ENCODE measurements around the gene ZMIZ1.

The ZMIZ1 gene

DNA sequence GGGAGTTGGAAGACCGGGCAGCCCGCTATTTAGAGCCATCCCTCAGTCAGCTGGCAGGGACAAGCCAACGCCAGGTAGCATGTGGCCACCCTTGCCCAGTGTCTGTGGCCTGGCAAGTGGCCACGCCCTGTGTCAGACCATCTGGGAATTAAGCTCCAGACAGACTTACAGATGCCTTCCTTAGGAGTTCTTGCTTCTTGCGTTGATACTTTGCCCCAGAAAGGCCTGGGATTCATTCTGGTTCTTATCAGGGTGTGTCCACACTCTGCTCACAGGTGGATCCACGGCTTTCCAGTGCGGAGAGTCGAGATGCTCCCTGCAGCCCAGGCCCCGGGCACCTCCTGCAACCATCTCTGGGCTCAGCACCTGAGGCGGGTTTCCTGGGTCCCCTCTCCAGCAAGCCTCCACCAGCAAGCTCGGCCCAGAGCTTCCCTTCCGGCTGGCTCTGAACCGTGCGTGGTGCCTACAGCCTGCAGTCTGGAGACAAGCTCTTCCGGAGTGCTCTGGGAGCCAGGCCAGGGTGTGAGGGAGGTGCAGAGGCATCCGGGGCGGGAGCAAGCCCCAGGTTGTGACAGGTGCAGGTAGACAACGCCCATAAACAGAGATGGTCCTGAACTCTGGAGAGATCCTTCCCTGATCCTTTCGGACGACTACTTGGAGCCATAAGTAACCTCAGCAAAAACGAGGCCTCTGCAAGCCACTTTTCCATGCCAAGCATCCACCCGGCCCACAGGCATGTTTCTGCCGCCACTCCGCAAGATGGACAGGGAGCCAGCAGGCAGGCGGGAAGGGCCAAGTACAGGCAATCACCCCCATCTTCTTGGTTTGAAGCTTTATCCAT lies 246.2 kb downstream of the ZMIZ1 start:
- no peak for DNase-seq

DNA sequence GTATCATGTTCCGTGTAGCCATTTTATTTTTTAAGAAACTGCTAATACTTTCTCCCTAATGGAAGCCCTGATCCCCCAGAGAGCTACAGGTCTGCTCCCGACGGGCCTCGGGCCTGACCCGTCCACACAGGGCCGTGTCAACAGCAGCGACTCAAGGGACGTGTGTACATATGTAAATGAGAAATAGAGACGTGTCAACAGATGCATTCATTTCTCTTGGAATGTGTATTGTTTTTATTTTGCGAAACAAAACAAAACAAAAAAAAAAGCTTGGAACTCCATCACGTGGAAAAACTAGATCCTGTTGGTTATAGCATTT lies 246.8 kb downstream of the ZMIZ1 start:
- no peak for DNase-seq

DNA sequence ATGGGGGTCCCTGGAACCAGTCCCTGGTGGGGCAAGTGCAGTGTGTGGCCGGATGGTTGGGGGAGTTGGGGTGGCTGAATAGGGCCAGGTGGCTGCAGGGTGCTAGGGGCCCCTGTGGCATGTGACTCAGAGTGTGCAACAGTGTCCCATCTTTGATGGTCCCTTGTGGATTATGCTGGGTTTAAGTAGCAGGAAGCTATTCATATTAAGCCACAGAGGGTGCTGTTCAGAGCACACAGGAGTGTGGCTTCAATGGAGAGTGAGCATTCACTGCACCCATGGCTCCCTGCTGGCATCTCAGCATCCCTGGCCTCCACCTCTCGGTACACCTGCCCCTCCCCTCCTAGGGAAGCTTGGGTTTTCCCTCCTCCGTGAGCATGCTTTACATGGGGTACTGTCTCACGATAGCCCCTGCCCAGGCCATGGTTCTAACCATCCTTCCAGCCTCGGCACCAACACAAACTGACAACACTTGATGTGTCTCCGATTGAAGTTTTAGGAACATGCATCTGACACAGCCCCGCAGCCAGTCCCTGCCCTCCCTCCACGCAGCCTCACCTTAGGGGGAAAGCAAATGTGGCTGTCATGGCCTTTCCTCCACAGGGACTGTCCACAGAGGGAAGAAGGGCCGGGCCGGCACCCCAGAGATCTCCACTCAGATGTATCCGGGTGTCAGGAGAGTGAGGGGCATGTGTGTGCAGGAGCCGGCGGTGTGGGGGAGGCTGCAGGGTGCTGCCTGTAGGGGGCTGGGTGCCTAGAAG lies 248.1 kb downstream of the ZMIZ1 start:
- no peak for DNase-seq

DNA sequence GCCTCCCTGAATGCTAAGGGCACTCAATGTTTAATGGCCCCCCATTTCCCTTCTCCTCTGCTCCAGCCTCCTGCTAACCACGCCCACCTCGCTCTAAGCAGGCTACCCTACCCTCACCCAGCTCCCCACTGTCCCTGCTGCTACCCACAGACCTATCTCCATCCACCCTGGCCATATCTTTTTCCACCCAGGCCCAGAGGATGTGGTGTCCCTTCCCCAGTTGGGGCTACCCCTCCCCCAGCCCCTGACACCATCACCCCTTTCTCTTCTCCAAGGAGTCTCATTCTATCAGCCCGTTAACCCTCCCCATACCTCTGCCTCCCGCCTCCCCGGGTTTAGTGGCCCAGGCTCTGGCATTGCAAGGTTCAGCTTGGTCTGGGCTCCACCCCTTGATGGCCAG lies 249.6 kb downstream of the ZMIZ1 start:
- DNase-seq, result no peak

DNA sequence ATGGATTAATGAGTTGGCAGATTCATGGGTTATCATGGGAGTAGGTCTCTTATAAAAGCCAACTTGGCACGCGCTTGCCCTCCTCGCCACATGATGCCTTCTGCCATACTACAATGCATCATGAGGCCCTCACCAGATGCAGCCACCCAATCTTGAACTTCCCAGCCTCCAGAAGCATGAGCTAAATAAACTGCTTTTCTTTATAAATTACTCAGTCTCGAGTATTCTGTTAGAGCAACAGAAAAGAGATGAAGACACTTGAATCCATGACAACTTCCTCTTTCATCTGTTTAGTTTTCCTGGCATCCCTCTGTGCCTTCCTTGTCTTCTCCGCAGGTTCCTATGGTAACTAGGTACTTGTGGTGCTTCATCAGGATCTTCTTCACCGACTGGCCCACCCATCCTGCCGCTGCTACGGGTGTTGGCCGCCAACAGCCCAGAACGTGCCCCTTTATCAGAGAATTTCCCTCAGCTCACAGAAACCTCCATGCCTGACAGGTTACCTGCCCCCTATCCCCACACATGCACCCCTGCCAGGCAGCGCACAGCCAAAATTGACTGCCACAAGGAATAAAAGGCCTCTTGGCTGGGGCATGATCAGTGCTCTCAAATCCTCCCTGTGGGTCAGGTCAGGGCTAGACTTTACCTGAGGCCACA lies 250.5 kb downstream of the ZMIZ1 start:
- DNase-seq, result no peak

DNA sequence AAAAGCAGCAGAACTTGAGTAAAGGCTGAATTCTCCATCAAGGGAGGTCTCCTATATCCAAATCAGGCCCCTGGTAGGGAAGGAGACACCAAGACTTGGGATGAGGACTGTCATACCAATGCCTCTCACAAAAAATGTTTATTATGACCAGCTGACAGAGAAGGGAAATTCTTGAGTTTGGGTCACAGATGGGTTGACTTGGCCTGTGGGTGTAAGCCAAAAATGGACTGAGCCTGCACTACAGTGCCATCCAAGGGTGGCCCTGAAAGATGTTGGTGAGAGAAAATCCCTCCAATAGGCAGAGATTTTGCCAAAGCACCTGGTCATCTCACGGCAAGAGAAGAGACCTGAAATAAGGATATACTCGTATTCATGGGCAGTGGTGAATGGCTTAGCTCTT lies 251.6 kb downstream of the ZMIZ1 start:
- no peak for DNase-seq

DNA sequence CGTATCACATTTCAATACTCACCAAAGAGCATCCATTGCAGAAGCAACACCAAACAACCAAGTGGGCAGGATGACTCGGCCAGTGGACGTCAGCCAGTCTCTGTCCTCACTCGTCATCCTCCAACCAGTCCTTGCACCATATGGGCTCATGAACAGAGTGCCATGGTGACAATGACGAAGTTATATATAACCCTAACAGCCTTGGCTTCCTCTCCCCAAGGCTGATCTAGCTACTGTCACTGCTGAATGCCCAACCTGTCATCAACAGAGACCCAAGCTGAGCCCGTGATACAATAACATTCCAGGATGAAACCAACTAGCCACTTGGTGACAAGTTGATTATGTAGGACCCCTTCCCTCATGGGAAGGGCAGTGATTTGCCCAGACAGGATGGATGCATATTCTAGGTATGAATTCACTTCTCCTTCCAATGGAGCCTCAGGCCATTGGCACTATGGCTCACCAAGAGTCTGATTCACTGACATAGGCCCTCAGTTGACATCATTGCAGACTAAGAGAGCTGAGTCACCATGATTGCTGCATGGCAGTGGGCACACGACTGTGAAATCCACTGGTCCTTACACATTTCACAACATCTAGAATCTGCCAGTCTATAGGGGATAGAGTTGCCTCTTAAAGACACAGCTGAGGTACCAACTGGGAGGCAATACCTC lies 252.2 kb downstream of the ZMIZ1 start:
- DNase-seq, result no peak

DNA sequence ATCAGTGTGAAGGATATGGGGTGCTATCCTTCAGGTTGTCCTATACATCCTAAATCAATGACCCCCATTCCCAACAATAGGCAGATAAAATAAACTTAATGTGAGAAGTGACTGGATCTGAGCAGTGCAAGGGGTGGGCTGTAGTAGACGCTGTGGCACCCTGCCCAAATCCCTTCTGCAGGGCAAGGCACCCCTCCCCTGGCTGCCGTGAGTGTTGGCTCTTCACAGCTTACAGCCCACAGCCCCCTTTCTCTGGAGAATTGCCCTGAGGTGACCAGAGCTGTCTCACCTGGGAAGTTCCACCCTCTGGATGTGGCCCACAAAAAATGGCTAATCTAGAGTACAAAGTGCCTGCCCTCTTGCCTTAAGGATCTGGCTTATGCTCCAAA lies 252.7 kb downstream of the ZMIZ1 start:
- no peak for DNase-seq

DNA sequence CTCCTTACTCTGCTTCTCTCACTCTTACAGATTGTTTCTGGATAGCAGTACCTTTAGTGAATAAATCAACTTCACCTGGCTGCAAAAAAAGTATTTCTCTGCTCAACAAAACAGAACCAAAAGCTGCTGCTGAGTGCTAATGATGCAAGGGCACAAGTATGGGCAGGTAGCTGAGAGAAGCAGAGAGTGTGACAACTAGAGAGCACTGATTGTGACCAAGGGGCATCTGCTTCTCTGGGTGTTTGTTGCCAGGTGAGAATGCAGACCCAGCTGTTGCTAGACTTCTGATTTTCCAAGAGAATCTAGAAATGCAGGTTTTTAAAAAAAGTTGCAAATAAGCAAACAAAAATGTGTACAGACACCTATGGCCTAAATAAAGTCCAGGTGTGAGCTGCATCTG lies 253.2 kb downstream of the ZMIZ1 start:
- DNase-seq, result no peak

DNA sequence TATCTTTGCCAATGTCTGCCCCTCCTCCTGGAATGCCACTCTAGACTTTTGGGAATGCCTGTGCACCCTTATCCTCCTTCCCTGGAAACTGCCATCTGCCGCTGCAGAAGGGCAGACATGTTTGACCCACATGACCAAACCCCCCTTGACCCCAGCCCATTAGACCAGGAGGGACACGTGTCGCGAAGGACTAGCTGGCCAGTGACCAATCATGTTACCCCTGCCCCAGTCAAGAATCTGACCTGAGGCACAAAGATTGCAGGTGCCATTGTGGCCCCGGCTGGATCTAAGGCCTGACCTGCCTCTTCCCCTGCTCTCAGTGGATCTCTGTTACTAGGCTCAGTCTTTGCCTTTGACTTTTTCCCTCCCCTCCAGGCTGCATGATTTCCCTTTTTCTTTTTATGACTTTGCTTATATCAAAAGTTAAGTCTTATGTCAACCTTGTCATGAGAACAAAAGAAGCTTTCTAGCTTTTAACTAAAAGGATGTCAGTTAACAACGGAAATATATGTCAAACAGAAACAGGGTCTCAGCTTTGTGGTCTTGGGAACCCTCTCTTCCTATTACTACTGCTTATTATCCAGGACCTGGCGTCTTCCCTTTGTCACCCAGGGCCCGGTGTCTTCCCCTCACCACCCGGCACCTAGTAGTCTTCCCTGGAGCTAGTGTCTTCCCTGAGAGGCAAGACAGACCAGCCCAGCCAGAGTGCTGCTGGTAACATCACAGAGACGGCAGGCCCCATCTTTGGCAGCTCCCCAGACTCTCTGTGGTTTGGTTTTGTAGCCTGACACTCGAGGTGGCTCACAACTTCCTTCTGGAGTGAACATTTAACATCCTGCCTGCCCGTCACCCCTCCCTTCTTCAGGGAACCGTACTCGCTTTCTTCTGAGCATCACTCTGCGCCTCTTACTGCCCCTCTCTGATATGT lies 254.1 kb downstream of the ZMIZ1 start:
- DNase-seq, result no peak

DNA sequence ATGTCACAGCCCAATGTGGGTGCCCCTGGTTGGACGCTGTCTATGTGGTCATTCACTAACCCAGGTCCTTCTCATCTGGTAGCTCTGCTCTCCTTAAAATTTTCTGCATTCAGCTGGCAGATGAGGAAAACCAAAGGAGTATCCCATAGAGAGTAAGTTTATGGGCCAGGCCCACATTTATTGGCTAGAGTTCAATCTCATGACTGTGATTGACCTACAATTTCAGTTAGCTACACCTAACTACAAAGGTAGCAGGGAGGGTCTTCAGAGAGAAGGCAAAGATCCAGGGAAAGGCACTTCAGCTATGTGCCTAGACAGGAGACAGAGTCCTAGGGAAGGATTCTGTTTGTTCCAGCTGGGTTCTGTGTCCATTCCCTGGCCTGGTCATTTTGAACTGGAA lies 254.8 kb downstream of the ZMIZ1 start:
- DNase-seq, result no peak

DNA sequence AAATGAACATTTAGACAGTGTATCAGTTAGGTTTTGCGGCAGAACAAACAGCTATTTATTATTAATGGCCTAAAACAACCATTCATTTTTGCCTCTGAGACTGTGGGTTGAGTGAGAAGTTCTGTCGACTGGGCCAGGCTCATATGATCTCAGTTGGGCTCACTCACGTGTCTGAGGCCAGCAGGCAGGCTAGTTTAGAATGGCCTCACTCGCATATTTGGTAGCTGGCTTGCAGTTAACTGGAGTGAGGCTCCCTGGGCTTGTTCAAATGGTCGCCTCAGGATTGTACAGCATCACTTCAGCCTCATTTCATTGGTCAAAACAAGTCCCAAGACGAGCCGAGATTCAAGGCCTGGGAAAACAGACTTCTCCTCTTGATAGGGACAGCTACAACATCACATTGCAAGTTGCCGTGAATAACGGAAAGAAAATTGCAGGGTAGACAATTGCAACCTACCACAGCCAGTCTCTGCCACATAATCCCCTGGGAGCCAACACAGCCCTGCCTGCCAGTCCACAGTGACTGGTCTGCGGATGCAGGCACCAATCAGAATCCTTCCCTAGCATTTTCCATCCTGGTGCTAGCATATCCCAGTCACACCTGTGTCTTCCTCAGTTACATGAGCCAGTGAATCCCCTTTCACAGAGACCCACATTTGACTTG lies 255.4 kb downstream of the ZMIZ1 start:
- DNase-seq, result no peak

DNA sequence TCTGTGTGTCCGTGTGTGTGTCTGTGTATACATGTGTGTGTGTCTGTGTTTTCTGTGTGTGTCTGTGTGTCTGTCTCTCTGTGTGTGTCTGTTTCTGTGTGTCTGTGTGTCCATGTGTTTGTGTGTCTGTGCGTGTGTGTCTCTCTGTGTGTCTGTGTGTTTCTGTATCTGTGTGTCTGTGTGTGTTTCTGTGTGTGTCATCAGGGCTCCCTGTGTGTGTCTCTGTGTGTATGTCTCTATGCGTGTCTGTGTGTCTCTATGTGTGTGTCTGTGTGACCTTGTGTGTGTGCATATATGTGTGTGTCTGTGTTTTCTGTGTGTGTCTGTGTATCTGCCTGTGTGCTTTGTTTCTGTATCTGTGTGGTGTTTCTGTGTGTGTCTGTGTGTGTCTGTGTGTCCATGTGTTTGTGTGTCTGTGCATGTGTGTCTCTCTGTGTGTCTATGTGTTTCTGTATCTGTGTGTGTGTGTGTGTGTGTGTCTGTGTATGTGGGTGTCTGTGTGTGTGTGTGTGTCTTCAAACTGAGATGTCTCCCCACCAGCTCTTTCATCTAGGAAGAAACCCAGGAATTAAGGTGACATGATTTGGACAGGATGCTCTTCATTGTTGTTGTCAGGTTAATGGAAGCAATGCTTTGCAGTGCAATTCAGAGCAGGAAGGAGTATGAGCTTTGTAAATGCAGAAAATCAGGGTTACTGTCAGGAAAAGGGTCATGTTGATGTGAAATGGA lies 257.8 kb downstream of the ZMIZ1 start:
- no peak for DNase-seq

DNA sequence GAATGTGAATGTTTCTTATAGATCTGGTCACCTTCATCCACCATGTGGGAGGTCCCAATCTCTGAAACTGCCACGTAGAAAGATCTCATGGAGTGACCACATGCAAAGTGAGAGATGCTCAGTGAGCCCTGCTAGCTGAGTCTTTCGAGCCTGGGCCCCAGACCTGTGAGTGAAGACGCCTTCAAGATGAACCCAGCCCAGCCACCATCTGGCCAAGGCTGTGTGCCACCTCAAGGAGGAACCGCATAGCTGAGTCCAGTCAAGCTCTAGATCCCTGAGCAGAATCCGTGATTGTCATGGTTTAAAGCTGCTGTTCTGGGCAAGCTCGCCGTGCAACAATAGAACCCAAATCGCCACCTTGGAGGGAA lies 258.3 kb downstream of the ZMIZ1 start:
- DNase-seq, result no peak

DNA sequence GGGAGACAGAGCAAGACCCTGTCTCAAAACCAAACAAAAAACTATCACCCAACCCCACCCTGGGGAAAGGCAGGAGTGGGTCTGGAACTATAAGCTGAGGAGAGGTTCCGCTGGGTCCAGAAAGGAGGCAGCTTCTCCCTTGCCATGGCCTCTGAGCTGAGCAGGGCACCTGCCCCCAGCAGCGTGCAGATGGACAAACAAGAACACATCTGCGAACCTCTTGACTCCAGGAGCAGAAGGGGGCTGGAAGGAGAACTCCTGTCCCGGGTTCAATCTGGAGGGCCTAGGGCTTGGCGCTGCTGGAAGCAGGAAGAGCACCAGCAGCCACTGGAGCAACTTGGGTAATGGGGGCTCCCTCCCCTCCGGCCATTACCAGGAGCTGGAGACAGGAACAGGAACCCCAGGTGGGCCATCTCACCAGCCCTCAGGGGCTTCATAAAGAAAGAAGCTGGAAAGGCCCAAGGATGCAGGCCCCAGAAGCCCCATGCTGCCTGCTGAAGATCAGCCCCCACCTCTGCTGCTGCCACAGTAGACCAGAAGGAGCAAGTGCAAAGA lies 259.5 kb downstream of the ZMIZ1 start:
- no peak for DNase-seq

DNA sequence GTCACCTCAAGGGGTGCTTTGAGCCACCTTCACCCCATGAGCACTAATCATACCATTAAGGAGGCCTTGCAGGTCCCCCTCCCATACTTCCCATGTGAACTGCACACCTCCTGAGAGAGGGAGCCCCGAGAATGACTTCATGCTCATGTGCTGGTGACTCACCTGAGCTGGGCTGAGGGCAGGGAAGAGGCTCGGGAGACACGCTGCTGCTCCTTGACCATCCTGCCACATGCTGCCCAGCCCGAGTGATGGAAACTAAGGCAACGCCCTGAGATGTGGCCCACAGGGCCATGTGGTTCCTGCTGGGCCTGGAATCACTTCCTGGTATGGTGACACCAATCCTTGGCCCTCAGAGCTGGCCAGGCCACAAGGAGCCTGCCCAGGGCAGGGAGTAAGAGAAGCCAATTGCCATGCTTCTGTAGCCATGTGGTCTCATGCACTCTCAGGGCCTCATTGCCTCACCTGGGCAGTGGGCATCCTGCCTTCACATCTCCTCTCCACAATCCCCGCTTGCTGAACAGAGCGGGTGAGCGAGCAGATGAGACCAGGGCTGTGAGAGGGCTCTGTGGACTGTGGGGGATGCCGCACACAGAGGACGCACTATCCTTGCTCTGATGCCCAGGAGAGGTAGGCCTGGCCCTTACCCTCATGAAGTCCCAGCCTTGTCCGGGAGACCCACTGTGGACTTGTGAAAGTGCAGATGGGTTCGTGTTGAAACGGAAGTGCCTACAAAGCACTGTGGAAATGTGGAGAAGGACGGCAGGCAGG lies 260.2 kb downstream of the ZMIZ1 start:
- DNase-seq, result no peak

DNA sequence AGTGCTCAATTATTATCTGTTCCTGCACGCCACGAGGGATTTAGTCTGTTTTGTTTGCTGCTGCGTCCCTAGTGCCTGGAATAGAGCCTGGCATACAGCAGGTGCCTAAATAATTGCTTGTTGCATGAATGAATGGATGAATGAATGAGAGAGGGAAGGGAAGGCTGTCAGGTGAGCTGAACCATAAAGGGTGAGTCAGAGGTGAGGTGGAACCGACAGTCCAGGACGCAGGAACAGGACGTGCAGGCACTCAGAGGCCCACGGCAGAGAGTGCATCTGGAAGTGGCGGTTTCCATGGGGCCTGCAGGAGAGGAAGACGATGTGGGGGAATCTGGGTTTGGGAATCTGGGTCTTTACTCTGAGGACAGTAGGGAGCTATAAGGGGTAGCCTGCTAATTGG lies 260.8 kb downstream of the ZMIZ1 start:
- no peak for DNase-seq

DNA sequence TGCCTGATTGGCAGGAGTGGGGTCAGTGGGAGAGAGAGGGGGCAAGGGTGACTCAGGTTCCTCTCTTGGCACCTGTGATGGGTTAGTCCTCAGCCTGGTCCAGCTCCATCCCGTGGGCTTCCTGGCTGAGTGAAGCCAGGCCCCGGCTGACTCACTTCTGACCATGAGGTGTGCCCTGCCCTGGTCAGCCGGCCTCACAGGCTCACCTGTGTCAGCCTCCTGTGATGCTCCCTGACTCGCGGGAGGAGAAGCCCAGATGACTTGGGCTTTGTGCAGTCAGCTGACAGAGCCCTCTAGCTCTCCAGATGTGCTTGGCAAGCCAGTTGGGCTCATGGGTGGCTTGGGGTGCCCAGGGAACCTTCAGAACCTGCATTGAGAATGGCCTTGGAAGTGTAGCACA lies 262.5 kb downstream of the ZMIZ1 start:
- no peak for DNase-seq

DNA sequence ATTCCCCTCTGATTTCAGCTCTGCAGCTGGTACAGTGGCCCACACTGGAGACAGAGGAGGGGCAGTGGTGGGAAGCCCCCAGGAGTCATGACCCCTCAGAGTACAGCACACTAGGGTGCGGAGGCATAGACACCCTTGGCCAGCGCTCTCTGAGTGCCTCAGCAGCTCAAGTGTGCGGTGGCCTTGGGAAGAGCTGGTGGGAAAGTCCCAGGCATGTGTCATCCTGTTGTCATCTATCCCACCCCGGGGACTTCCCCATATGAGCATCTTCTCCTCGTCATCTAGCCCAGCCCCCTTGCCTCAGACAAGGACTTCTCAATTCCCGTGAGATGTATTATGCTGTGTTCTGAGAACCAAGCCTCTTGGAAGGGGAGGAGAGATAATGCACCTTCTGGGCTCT lies 262.9 kb downstream of the ZMIZ1 start:
- DNase-seq, result no peak

Data from SHP77 (cell line).